IMR-90 (cell line): ENCODE measurements around the gene TMEM240.

Experiments
- BHLHE40 ChIP-seq: fragments of 150-350 bp; IDR thresholded peaks from 2 replicates; pipeline ENCODE4 v1.6.1; 2016; ENCODE audit warnings: mild to moderate bottlenecking, low read depth, low read length
- CEBPB ChIP-seq: IDR thresholded peaks from 2 replicates; pipeline ENCODE4 v1.6.1; 2012; ENCODE audit warnings: low read depth, low read length, improper control_type of control experiment
- CHD1 ChIP-seq: IDR thresholded peaks from 2 replicates; pipeline ENCODE4 v1.6.1; 2012; ENCODE audit warnings: low read depth, low read length, improper control_type of control experiment
- FOS ChIP-seq: fragments of 150-350 bp; IDR thresholded peaks from 2 replicates; pipeline ENCODE4 v1.6.1; 2016; ENCODE audit warnings: low read depth, low read length
- MAFK ChIP-seq: IDR thresholded peaks from 2 replicates; pipeline ENCODE4 v1.6.1; 2012; ENCODE audit warnings: low read depth, low read length, improper control_type of control experiment
- MAZ ChIP-seq: IDR thresholded peaks from 2 replicates; pipeline ENCODE4 v1.6.1; 2012; ENCODE audit warnings: low read depth, mild to moderate bottlenecking, low read length, improper control_type of control experiment, moderate library complexity, borderline replicate concordance
- MXI1 ChIP-seq: IDR thresholded peaks from 2 replicates; pipeline ENCODE4 v1.6.1; 2012; ENCODE audit warnings: low read depth, mild to moderate bottlenecking, low read length, moderate library complexity, borderline replicate concordance
- POLR2A ChIP-seq: IDR thresholded peaks from 2 replicates; pipeline ENCODE4 v1.6.1; 2012; ENCODE audit warnings: mild to moderate bottlenecking, low read depth, low read length
- RAD21 ChIP-seq: IDR thresholded peaks from 2 replicates; pipeline ENCODE4 v1.6.1; 2012; ENCODE audit warnings: low read length, improper control_type of control experiment
- RCOR1 ChIP-seq: IDR thresholded peaks from 2 replicates; pipeline ENCODE4 v1.6.1; 2012; ENCODE audit warnings: mild to moderate bottlenecking, low read length, improper control_type of control experiment; ENCODE audit not compliant: insufficient replicate concordance
- RFX5 ChIP-seq: IDR thresholded peaks from 2 replicates; pipeline ENCODE4 v1.8.0; 2012; ENCODE audit warnings: low read depth, mild to moderate bottlenecking, low read length, moderate library complexity
- SMC3 ChIP-seq: fragments of 150-350 bp; IDR thresholded peaks from 2 replicates; pipeline ENCODE4 v1.6.1; 2016; ENCODE audit warnings: low read depth, mild to moderate bottlenecking, antibody characterized with exemption, low read length, moderate library complexity
- TF ChIP-seq, protein P1 (sequence below): conservative IDR thresholded peaks from 2 replicates; pipeline ENCODE4 v1.5.1; 2012; ENCODE audit warnings: mild to moderate bottlenecking, low read depth, low read length, improper control_type of control experiment

- TF ChIP-seq, protein P1, sequence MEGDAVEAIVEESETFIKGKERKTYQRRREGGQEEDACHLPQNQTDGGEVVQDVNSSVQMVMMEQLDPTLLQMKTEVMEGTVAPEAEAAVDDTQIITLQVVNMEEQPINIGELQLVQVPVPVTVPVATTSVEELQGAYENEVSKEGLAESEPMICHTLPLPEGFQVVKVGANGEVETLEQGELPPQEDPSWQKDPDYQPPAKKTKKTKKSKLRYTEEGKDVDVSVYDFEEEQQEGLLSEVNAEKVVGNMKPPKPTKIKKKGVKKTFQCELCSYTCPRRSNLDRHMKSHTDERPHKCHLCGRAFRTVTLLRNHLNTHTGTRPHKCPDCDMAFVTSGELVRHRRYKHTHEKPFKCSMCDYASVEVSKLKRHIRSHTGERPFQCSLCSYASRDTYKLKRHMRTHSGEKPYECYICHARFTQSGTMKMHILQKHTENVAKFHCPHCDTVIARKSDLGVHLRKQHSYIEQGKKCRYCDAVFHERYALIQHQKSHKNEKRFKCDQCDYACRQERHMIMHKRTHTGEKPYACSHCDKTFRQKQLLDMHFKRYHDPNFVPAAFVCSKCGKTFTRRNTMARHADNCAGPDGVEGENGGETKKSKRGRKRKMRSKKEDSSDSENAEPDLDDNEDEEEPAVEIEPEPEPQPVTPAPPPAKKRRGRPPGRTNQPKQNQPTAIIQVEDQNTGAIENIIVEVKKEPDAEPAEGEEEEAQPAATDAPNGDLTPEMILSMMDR: no peak
- TF ChIP-seq RFX5 (no peak), CEBPB (no peak), POLR2A (no peak), RAD21 (no peak), MAZ (no peak), SMC3 (no peak), BHLHE40 (no peak), MXI1 (no peak), CHD1 (no peak), RCOR1 (no peak), FOS (no peak), MAFK (no peak)
These were observed 42.3 kb upstream of the TMEM240 start for GRCh38 chr1:1582585-1583346.
